CD4-positive, alpha-beta T cell treated with Interleukin-6 for 4 hours (primary cell): ENCODE measurements around the gene NXPH1.
"Not testable (repeated sequence)": the region's sequence is repeated elsewhere in the genome, so short reads cannot be mapped to it uniquely, and the experiment has no call there.

Experiments
- DNase-seq: peaks from one replicate; pipeline ENCODE4 v3.0.0-alpha.2; 2020; ENCODE audit warnings: mixed read lengths

NXPH1 gene

DNA sequence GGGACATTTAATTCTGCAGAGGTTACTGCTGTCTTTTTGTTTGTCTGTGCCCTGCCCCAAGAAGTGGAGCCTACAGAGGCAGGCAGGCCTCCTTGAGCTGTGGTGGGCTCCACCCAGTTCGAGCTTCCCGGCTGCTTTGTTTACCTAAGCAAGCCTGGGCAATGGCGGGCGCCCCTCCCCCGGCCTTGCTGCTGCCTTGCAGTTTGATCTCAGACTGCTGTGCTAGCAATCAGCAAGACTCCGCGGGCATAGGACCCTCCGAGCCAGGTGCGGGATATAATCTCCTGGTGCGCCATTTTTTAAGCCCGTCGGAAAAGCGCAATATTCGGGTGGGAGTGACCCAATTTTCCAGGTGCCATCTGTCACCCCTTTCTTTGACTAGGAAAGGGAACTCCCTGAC lies 298.3 kb downstream of the NXPH1 start:
- DNase-seq, result not testable (repeated sequence)

DNA sequence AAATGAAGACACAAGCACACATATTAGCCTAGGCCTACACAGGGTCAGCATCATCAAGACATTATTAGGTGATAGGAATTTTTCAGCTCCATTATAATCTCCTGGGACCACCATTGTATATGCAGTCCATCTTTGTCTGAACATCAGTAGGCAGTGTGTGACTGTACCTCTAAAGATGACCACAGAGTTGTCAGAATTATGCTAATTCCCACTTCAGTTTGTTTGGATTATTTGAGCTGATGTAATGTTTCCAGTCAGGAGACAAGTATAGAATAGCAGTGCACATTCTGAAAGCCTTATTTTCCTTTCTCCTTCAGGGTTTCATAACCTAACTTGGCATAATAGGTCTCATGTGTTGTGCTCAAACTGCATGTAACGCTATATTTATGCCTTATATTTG lies 306.4 kb downstream of the NXPH1 start:
- DNase-seq, result no peak

DNA sequence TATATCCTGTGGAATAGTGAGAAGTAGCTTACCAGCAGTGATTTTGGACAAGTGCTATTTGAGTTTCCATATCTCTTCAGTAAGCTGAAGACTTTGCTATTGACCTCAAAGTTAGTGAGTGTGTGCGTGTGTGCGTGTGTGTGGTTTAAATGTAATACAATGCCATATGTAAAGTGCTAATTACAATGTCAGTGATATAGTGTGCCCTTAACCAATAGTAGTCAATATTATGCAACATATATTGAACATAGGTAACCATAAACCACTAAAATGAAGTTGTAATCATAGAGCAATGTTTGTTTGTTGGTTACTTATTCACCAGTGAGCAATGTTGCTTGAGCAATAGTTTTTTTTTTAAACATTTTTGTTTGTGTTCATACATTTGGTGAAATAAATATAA lies 309.4 kb downstream of the NXPH1 start:
- DNase-seq, result no peak

GRCh38 chr7:8747338-8747737 lies 313.9 kb downstream of the NXPH1 start:
- no peak for DNase-seq

DNA sequence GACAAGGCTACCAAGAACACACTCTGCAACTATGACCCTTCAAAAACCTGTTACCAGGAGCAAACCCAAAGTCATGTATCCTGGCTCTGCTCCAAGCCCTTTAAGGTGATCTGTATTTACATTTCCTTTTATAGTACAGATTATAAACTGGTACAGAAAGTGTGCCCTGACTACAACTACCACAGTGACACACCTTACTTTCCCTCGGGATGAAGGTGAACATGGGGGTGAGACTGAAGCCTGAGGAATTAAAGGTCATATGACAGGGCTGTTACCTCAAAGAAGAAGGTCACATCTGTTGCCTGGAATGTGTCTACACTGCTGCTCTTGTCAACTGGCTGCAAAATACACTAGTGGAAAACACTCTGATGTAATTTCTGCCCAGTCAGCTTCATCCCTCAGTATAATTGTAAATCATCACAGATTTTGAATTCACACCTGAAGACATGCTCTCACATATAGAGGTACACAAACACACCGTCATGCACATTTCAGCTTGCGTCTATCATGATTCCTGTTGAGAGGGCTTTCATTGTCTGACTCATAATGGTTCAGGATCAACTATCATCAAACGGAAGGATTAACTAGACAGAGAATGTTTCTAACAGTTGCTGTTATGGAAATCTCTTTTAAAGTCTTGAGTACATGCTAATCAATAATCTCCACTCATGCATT lies 318.3 kb downstream of the NXPH1 start:
- DNase-seq, result no peak

DNA sequence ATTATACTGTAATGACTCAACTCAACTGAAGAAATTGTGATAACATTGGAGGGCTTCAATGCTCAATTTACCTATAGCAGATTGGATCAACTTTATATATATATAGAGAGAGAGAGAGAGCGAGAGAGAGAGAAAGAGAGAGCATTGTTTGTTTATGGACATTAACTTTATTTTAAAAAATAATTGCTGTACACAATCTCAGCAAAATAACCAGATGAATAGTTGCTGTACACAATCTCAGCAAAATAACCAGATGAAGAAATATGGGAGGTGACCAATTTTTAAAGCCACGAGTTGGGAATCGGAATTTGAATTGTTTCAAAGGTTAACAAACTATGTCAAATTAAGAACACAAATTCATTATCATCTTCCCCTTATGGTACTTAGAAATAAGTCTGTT lies 319.9 kb downstream of the NXPH1 start:
- no peak for DNase-seq

- DNase-seq, result no peak
These were observed 328.3 kb downstream of the NXPH1 start for GRCh38 chr7:8761731-8762130.

GRCh38 chr7:8762803-8763202 lies 329.4 kb downstream of the NXPH1 start:
- DNase-seq, result no peak

GRCh38 chr7:8765374-8765773 lies 332.0 kb downstream of the NXPH1 start:
- no peak for DNase-seq

DNA sequence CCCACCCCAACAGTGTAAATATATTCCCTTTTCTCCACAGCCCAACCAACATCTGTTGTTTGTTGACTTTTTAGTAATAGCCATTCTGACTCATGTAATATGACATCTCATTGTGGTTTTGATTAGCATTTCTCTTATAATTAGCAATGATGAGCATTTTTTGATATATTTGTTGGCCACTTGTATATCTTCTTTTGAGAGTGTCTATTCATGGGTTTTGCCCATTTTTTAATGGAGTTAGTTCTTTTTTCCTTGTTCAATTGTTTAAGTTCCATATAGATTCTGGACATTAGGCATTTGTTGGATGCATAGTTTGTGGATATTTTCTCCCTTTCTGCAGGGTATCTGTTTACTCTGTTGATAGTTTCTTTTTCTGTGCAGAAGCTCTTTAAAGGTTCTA lies 340.1 kb downstream of the NXPH1 start:
- DNase-seq, result no peak

DNA sequence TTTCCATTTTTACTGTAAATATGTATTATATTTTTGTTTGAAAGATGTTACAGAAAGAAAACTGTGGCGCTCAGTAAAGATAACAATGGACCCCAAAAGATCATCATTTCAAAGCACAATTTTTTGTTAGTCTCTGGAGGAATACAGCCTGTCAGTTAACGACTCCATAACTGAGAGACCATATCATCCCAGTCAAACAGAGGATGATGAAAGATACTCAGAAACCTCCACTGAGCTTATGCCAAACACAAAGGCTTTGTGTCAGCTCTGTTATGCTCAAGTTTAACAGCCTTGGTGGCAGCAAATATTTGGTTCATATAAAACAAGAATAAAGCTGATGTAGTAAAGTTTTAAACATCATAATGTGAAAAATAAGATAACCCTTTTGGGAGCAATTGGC lies 345.1 kb downstream of the NXPH1 start:
- DNase-seq, result no peak

GRCh38 chr7:8781166-8781565 lies 347.8 kb downstream of the NXPH1 start:
- DNase-seq, result no peak

- no peak for DNase-seq
These were observed 349.8 kb downstream of the NXPH1 start for GRCh38 chr7:8783229-8783628.

DNA sequence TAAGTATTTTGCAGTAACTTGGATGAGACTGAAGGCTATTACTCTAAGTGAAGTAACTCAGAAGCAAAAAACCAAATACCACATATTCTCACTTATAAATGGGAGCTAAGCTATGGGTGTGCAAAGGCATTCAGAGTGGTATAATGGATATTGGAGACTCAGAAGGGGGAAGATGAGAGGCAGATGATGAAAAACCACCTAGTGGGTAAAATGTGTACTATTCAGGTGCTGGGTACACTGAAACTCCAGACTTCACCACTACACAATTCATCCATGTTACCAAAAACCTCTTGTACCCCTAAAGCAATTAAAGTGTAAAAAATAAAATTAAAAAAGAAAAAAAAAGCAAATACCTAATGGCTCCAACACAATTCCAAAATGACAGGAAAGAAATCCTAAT lies 351.7 kb downstream of the NXPH1 start:
- DNase-seq, result no peak

- DNase-seq, result no peak
These were observed 367.6 kb downstream of the NXPH1 start for GRCh38 chr7:8800986-8801385.
